GM19193 (cell line): ENCODE measurements around the gene NLGN4X.

Experiments
- POLR2A ChIP-seq: IDR thresholded peaks from 4 replicates; pipeline ENCODE4 v1.6.1; 2011; ENCODE audit not compliant: insufficient read depth, insufficient read length; ENCODE audit errors: extremely low read depth

NLGN4X gene

DNA sequence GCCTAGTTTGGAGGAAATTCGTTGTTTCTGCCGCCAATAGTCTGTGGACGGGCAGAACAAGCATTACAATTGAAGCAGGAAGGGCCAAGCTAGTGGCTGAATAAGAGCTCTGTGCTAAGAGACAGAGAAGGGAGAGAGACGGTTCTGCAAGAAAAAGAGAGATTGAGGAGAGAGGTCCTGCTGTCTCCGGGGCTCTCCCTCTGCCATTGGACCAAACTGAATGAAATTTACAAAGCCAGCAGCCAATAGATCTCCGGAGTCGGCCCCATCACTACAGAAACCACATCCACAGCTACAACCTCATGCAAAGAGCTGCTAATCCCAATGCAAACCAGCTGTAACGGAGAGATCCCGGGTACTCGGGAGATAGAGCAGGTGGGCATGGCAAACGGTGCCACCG is at the start of gene NLGN4X:
Gene NLGN4X, minus strand, starts transcription at position 148 of the 400 bp plus-strand sequence. CDS start 77,401 bp downstream, outside the sequence.
- TF ChIP-seq POLR2A: no peak

DNA sequence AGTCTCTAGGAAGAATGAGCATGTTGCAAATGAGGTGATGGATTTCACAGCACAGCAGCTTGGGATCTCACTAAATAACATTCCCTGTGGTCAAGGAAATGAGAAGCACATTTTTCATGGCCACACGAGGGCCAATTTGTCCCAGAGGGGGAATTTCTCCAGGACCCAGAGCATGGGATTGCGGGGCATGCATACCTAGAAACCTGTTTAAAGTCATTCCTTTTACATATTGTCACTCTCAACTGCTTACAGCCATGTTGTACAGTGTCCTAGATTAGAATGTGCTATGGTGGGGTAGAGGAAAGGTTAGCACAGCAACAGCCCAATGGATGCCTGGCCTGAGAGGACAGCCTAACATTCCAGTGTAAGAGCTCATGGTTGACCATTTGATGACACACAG is 37.4 kb upstream of the NLGN4X start:
- TF ChIP-seq POLR2A: no peak

DNA sequence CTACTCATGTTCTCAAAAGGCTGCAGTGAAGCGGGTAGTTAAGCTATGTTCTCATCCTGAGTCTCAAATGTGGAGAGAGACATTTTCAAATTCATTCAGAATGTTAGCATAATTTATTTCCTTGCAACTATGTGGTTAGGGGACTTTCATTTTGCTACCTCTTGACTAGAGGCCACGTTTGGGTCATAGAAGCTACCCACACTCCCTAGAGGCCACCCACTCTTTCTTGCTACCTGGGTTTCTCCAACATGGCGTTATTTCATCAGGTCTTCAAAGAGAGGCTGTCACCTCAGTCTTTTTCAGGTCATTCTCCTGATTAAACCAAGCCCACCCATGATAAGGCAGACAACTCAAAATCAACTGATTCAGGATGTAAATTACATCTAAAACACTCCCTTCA is 34.3 kb upstream of the NLGN4X start:
- TF ChIP-seq POLR2A: no peak

DNA sequence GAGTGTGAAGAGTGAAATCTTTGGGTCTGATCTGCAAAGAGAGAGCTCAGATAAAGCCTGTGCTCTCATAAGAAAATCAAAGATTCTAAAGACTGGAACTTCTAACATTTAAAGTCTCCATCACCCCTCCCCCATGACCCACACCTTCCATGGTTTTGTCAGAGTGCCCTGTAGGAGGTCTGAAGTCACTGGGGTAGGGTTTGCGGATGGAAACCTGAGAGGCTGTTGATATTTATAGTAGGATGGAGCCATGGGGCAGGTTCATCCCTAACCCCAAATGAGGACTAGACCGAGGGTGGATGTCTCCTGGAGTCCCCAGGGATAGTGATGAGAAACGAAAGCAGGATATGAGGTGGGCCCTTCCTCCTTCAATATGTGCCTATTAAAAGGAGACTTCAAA is 28.4 kb upstream of the NLGN4X start:
- TF ChIP-seq POLR2A: no peak

DNA sequence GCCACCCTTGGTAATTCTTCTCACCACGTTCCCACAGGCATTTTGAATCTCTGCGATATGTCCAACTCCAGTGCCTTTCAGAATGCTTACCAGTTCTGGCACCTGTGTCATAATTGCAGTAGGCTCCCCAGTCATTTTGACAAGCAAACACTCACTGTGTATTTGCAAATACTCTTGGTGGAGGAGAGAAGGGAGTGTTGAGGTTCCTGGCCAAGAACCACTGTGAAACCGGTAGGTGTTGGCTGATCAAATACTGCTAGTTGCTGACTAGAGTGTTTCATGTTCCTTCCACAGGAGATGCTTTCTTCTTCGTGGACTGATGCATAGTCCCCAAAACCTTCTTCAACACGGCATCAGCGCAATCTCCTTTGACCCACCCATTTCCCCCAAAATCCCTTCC is 16.0 kb upstream of the NLGN4X start:
- TF ChIP-seq POLR2A: no peak

DNA sequence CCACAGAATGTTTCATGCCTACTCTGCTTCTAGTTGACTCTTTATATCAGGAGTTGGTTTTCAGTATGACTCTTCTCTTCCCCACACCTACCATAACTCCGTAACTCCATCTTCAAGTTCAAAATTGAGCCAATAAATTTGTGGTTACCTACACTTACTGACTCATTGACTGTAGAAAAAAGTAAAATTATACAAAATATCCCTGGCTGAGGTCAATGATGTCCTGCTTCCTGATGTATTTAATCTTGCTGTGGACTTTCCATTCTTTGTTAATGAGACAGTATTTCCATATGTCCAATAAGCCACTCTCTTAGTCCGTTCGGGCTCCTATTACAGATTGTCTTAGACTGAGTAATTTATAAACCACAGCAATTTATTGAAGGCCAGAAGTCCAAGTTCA is 9.9 kb upstream of the NLGN4X start:
- TF ChIP-seq POLR2A: no peak

DNA sequence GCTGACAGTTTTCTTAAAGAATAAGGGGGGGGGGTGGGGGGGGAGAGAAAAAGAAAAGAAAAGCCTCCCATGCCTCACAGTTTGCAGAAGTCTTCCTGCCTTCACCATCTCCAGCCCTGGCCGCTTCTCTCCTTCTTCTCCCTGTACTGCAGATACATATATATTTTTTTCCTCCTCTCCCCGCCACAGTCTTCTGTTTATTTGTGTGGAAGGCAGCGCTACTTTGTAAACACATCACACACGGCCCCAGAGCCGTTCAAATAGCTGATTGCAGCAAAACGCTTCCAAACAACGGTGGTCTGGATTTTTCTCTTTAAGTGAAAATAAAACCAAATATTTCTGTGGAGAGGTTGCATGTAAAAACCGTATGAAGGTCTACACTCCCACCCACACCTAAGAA is 732 bp downstream of the NLGN4X start:
- TF ChIP-seq POLR2A: no peak

DNA sequence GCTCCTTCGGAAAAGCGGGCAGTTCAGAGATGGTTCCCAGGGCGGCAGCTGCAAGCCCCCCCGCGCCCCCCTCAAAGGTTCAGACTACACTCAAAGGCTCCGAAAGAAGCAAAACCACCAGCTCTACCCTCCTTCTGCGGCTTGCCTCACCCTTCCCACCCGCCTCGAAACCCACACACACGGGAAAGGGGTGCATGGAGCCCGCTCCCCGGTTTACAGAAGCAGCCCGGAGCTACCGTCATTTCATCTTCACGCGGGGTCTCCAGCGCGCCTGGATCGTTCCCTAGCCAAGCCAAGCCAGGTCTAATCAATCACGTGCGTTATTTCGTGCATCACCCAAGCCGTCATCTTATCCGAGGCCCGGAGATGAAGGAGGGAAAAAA is 1.2 kb downstream of the NLGN4X start:
- TF ChIP-seq POLR2A: no peak

DNA sequence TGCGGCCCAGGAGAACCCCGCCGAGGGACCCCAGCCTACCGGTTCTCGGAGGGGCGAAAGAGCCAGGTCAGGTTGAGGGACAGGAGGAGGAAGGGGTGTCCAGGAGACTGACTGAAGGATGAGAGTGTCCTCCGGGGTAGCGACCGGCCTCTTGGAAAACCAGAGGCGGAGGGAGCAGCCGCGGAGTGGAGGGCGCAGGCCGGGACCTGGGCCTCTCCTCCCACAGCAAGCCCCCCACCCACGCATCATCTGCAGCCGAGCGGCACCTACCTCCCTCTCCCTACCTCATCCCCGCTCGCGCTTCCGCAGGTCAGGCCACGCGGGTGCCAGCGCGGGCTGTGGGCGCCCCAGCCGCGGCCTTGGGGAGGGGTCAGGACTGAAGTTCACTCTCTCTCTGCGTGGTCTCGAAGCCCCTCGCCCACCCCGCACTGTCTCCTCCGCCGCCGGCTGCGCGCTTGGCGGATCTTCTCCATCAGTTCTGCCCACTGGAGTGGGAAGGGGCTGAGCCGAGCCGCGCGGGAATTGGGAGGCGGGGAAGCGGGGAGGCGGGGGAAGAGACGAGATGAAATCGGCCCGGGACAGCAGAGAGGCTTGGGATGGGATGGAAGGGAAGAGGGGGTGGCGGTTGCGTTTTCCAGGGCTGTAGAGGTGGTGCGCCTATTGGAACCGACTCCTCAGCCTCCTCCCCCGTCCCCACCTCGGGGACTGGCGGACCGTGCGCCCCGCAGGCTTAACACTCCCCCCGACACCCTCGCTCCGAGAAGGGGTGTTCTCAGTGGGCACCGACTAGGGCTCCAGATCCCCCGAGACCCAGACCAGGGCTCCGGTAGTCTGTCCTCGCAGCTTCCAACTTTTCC is 1.8 kb downstream of the NLGN4X start:
- TF ChIP-seq POLR2A: no peak

DNA sequence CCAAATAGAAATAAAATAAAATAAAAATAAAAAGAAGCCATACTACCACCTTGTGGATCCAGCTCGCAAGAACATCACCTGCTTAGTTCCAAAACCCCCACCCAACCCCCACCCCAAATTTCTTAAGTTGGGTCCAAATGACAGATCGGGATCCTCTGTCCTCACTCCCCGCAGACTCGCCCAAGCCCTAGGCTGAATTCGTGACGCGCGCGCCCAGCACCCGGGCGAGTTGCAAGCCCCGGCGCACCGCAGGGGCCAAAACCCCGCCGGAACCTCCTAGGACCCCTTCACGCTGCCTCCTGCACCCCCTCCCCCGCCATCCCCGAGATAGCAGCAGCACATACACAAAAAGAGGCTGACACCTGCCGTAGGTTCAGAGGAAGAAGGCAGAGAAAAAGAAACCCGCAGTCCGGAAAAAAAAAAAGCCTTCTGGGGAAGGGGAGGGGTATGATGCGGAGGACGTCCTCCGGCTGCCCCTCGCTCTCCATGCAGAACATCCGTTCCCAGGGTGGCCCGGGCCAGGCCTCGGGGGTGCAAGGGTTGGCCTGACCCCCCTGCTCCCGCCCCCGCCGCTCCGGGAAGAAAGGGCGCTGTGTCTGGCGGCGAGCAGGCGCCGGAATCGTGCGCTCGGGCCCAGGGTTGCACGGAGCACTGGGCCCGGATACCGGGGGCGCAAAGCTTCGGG is 2.6 kb downstream of the NLGN4X start:
- TF ChIP-seq POLR2A: no peak

DNA sequence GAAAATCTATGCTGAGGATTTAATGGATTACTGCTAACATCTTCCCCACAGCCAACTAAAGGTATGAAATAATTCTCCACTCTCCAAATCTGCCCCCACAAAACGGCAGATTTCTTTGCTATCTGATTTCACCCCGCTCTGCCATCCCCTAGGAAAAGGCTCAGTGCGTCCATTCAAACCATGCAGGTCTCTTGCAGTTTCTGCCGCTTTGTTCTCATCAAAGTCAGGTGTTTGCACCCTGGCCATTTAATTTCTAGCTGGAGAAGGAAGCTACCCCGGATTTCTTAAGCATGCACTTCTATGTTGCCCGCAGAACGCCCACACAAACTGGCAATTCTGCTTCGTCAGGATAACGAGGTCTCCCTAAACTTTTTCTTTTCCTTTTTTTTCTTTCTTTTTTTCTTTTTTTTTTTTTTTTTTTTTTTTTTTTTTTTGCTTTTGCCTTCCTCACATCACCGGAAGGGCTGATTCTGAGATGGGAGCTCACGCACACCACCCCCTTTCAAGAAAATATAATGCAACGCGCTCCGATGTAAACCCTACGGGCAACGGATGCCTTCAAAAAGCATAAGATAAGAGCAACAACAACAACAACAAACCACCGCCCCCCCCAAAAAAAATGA is 3.3 kb downstream of the NLGN4X start:
- no peak for TF ChIP-seq POLR2A

DNA sequence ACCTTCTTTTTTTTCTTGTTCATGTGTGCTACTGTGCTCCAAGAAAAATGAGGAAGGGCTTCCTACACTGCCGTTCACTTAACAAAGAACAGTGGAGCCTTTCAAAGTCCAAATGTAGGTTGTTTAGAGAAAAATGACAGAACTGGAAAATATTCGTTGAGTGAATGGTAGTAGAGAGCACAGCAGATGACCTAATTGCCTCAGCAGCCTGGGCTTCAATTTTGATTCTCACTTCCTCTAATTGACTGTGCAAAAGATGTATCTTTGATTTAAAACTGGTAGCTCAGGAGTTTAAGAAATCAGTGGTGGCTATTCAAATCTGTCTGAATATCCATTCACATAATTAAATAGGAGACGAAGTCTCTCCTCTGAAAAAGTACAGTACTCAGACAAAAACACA is 5.2 kb downstream of the NLGN4X start:
- no peak for TF ChIP-seq POLR2A

DNA sequence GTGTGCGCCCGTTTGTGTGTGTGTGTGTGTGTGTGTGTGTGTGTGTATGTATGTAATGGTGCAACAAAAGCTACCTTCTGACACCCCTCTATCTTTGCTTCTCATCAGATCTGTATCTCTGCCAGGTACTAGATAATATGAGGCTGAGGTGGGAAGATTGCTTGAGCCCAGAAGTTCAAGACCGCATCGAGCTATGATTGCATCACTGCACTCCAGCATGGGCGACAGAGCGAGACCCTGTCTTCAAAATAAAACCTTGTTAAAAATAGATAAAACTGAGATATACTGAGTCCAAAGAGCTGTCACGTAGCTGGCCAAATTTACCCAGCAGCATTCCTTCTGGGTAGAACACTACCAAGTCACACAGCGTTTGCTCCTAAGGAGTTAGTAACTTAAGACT is 18.4 kb downstream of the NLGN4X start:
- no peak for TF ChIP-seq POLR2A

DNA sequence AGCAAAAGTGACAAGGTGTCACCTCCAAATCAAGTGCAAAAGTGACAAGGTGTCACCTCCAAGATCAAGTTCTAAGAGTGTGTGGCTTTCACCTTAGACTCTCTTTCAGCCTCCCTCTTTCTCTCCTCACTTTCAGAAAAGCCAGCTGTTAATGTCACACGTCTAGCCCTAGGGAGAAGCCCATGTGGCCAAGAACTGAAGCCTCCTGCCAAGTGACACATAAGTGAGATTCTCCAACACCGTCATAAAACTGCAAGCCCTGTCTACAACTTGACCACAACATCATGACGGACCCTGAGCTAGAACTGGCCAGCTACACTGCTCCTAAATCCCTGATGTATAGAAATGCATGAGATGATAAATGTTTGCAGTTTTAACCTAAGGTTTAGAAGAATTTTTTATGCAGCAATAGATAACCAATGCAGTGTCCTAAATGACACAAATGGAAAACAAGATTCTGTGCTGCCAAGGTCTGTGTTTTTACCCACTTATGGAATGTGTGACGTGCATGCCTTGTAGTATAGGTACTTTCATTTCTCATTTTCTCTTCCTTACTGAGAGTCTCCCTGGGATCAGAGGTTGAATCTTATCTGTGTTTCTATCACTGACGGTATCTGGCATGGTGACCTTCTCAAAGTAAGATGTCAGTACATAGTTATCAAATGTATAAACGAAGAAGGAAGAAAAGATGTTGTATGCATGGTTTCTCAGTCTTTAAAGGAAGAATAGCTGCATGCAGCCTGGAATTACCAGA is 25.0 kb downstream of the NLGN4X start:
- TF ChIP-seq POLR2A: no peak

DNA sequence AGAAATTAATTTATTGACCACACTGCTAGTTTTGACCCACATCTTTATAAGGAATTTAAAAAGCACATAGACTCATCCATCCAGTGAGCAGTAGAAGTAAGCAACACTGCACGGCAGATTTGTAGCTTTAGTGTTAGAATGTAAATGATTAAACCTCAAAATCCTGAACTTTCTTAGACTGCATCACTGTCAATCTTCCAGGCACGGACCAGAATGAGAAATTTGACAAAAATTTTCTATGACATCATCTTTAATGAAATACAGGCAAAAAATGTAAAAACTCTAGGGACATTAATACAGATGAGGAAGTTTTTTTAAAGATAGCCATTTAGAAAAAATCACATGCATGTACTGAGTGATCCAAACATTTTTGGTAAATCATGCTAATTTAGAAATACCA is 29.2 kb downstream of the NLGN4X start:
- TF ChIP-seq POLR2A: no peak

DNA sequence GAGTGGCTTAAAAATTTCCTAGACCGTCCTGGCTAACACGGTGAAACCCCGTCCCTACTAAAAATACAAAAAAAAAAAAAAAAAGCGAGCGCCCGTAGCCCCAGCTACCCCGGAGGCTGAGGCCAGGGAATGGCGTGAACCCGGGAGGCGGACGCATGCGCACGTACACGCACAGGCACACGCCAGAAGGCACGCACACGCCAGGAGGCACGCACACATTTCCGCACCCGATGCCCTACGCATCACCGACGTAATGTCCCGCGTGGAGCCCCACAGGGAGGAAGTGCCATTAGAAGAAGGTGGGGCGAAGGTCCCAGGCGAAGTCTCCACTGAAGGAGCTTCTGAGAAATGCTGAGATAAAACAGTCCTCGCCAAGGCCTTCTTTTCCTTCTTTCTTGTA is 41.4 kb downstream of the NLGN4X start:
- TF ChIP-seq POLR2A: no peak

DNA sequence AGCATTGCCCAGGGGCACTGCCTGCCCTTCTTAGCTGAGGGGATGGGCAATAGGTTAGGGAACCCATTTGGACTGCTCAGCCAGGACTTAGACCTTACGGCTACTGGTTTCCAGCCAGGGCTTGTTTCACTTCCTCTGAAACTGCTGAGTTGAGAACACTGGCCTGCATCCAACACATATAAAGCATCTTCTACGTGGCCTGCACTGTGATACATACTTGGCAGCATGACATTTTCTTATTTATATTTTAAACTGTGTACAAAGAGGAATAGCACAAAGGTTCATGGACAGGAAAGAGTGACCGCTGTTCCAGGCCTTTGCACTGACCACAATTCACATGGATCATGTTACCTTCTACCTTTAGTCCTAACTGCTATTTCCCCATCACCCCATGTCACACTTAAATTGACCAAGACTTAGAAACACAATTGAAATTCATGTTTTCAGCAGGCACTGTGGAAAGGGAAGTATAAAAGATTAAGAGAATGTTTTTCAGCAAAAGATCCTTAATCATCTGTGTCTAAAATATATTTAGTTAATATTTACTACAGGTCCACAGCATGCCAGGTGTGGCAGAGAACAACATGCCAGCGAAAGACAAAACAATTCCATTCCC is 43.7 kb downstream of the NLGN4X start:
- no peak for TF ChIP-seq POLR2A
